IMR-90 (cell line): ENCODE results near the gene MFAP3L. TPM values are rescaled to one million over a fixed set of nuclear protein-coding genes. Genes with fewer than 3 reads are reported as not detected.

Source experiments
- ATAC-seq: fragments of 200-7000 bp; cut with Tn5 transposase; 2 replicates; pipeline ENCODE4 v1.9.1; 2020; ENCODE audit warnings: low read depth, mild to moderate bottlenecking, moderate library complexity
- BruUV-seq: library from RNA; stranded (reverse); fragments of 400-500 nt; replicated peaks from 2 replicates; lab custom pipeline; 2021; lab: Mats Ljungman, UMichigan
- CTCF ChIA-PET: fragments of 300-600 bp; formaldehyde crosslinking; extraction: SDS; loops from one replicate; lab custom pipeline; 2021; ENCODE audit warnings: antibody characterized with exemption; lab: Yijun Ruan, JAX
- POLR2A ChIA-PET: fragments of 300-600 bp; sonication (Branson Sonifier 250); formaldehyde crosslinking; loops from one replicate; lab custom pipeline; 2022; ENCODE audit warnings: antibody characterized with exemption; ENCODE audit not compliant: unreplicated experiment; lab: Charles Lee
- DNase-seq: peaks from one replicate; pipeline ENCODE4 v3.0.0; 2013
- H2AFZ ChIP-seq: replicated peaks from 2 replicates; pipeline ENCODE3; 2013; ENCODE audit warnings: low read length, mild to moderate bottlenecking; ENCODE audit not compliant: poor library complexity
- H2AK5ac ChIP-seq: 2 replicates; pipeline ENCODE4 v1.6.1; 2013; ENCODE audit warnings: low read depth, low read length, inconsistent platforms
- H2AK9ac ChIP-seq: replicated peaks from 2 replicates; pipeline ENCODE3; 2013; ENCODE audit warnings: mild to moderate bottlenecking, low read depth, low read length, moderate library complexity; ENCODE audit not compliant: poor library complexity
- H2BK120ac ChIP-seq: 2 replicates; pipeline ENCODE4 v1.6.1; 2013; ENCODE audit warnings: low read depth, low read length, inconsistent platforms
- H2BK15ac ChIP-seq: 3 replicates; pipeline ENCODE4 v1.6.1; 2013; ENCODE audit warnings: low read depth, low read length, inconsistent platforms
- H2BK20ac ChIP-seq: 2 replicates; pipeline ENCODE4 v1.6.1; 2013; ENCODE audit warnings: low read depth, mild to moderate bottlenecking, inconsistent platforms, low read length, moderate library complexity
- H2BK5ac ChIP-seq: 2 replicates; pipeline ENCODE4 v1.6.1; 2013; ENCODE audit warnings: mild to moderate bottlenecking, low read depth, low read length, inconsistent platforms; ENCODE audit not compliant: poor library complexity, severe bottlenecking
- H3K14ac ChIP-seq: replicated peaks from 2 replicates; pipeline ENCODE4 v1.6.1; 2013; ENCODE audit warnings: low read depth, low read length, inconsistent platforms
- H3K18ac ChIP-seq: 2 replicates; pipeline ENCODE4 v1.6.1; 2013; ENCODE audit warnings: low read depth, low read length, control low read depth
- H3K23ac ChIP-seq: 2 replicates; pipeline ENCODE4 v1.6.1; 2013; ENCODE audit warnings: low read depth, low read length, inconsistent platforms
- H3K27ac ChIP-seq: 2 replicates; pipeline ENCODE4 v1.5.1; 2013; ENCODE audit warnings: mild to moderate bottlenecking, control low read depth, low read length; ENCODE audit not compliant: insufficient read depth
- H3K27me3 ChIP-seq: 2 replicates; pipeline ENCODE4 v1.6.1; 2013; ENCODE audit warnings: low read length; ENCODE audit not compliant: control insufficient read depth, insufficient read depth
- H3K36me3 ChIP-seq: 2 replicates; pipeline ENCODE4 v1.6.1; 2013; ENCODE audit warnings: low read length, mixed read lengths; ENCODE audit not compliant: control insufficient read depth, insufficient read depth
- H3K4ac ChIP-seq: 2 replicates; pipeline ENCODE4 v1.6.1; 2013; ENCODE audit warnings: low read depth, low read length, inconsistent platforms
- H3K4me1 ChIP-seq: 2 replicates; pipeline ENCODE4 v1.6.1; 2013; ENCODE audit warnings: low read length, mixed read lengths; ENCODE audit not compliant: control insufficient read depth, insufficient read depth
- H3K4me2 ChIP-seq: 2 replicates; pipeline ENCODE4 v1.6.1; 2013; ENCODE audit warnings: low read depth, mild to moderate bottlenecking, control low read depth, low read length, moderate library complexity
- H3K4me3 ChIP-seq: 2 replicates; pipeline ENCODE4 v1.5.1; 2013; ENCODE audit warnings: low read depth, mild to moderate bottlenecking, control low read depth, low read length, moderate library complexity; ENCODE audit not compliant: insufficient read depth
- H3K56ac ChIP-seq: 2 replicates; pipeline ENCODE4 v1.6.1; 2013; ENCODE audit warnings: low read length, inconsistent platforms; ENCODE audit not compliant: insufficient read depth; ENCODE audit errors: extremely low read depth
- H3K79me1 ChIP-seq, 2 experiments: 2 replicates each; pipeline ENCODE4 v1.6.1; 2013; ENCODE audit warnings: low read length in 2 of 2, inconsistent platforms in 1 of 2, low read depth in 1 of 2
- H3K9ac ChIP-seq: 2 replicates; pipeline ENCODE4 v1.6.1; 2013; ENCODE audit warnings: low read depth, low read length, control low read depth
- H3K9me1 ChIP-seq: 2 replicates; pipeline ENCODE4 v1.6.1; 2013; ENCODE audit warnings: low read length, inconsistent platforms; ENCODE audit not compliant: insufficient read depth
- H3K9me3 ChIP-seq: 2 replicates; pipeline ENCODE4 v1.6.1; 2013; ENCODE audit warnings: low read length; ENCODE audit not compliant: control insufficient read depth, insufficient read depth
- H4K20me1 ChIP-seq: 2 replicates; pipeline ENCODE4 v1.6.1; 2013; ENCODE audit warnings: low read length, inconsistent platforms; ENCODE audit not compliant: insufficient read depth
- H4K5ac ChIP-seq: 2 replicates; pipeline ENCODE4 v1.6.1; 2013; ENCODE audit warnings: mild to moderate bottlenecking, low read depth, low read length, control low read depth
- H4K8ac ChIP-seq, 2 experiments: 2 replicates each; pipeline ENCODE4 v1.6.1; 2013; ENCODE audit warnings: low read depth in 2 of 2, low read length in 2 of 2, control low read depth in 1 of 2, inconsistent platforms in 1 of 2
- H4K91ac ChIP-seq: 2 replicates; pipeline ENCODE4 v1.6.1; 2013; ENCODE audit warnings: low read depth, low read length, inconsistent platforms; ENCODE audit not compliant: insufficient read depth
- CTCF ChIP-seq: conservative IDR thresholded peaks from 2 replicates; pipeline ENCODE4 v1.5.1; 2012; ENCODE audit warnings: mild to moderate bottlenecking, low read depth, low read length, improper control_type of control experiment
- WGBS, 2 experiments: methylation state at CpG; one replicate each; pipeline versions ENCODE4 v1.1.5 to v1.1.7; 2013; ENCODE audit warnings: missing lambda C conversion rate in 2 of 2; ENCODE audit not compliant: insufficient read length in 1 of 2; ENCODE audit errors: extremely low coverage in 2 of 2; 5-methylcytosine and 5-hydroxymethylcytosine counted together
- dilution Hi-C: fragments of 300-500 bp; cut with HindIII; formaldehyde crosslinking; loops from one replicate; pipeline ENCODE4 v1.14.3; 2018; ENCODE audit warnings: low sequenced_read_pairs; ENCODE audit not compliant: unreplicated experiment
- in situ Hi-C: fragments of 300-500 bp; cut with MboI; formaldehyde crosslinking; loops from 3 replicates; pipeline ENCODE4 v1.14.3; 2019; ENCODE audit warnings: low sequenced_read_pairs, inconsistent platforms, mixed read lengths
- intact Hi-C: fragments of 100-400 bp; cut with micrococcal nuclease; formaldehyde crosslinking; loops from 2 replicates; pipeline ENCODE4 v1.10.0; 2022
- polyA plus RNA-seq, 3 experiments: library from polyadenylated mRNA; depleted of rRNA; stranded (reverse); fragments of >200 nt; gene quantifications; 2 replicates each; pipeline ENCODE4 v1.2.3, GENCODE V29; 2012; ENCODE audit warnings: low replicate concordance in 1 of 3
- total RNA-seq: library from RNA; depleted of rRNA; stranded (reverse); fragments of >200 nt; gene quantifications from 2 replicates; pipeline ENCODE4 v1.2.3, GENCODE V29; 2012

The MFAP3L gene
- total and polyA plus RNA-seq, 2 of the 4 experiments (the other 2 are of a cell fraction): 0.22 to 0.36 TPM

GRCh38 chr4:170008801-170009200 lies 17.4 kb downstream of the MFAP3L start:
- H2BK15ac ChIP-seq: no peak overlapping the region
- no peak for TF ChIP-seq CTCF
- H3K9me1 ChIP-seq: no peaks in the 10 kb centered on the region
- H3K79me1 ChIP-seq: no peaks in the 10 kb centered on the region
- CTCF ChIA-PET: no interaction called here
- ATAC-seq (no peak), DNase-seq (no peak)
- H4K91ac ChIP-seq: no peak overlapping the region
- H3K56ac ChIP-seq: no peak overlapping the region
- in situ Hi-C loops (no loop called here), dilution Hi-C loops (no loop called here), intact Hi-C loops (no loop called here)
- H3K4ac ChIP-seq: no peak overlapping the region
- no peaks in the 10 kb centered on the region for H3K36me3 ChIP-seq
- no peak overlapping the region for H3K14ac ChIP-seq
- POLR2A ChIA-PET: no interaction called here
- no peak overlapping the region for H3K4me3 ChIP-seq
- H2BK20ac ChIP-seq: no peak overlapping the region
- no CpG with 5 or more reads among the region's 10 CpGs for WGBS, 2 experiments
- H2BK5ac ChIP-seq: no peak overlapping the region
- H3K4me2 ChIP-seq: no peak overlapping the region
- no peaks in the 10 kb centered on the region for H3K4me1 ChIP-seq
- H4K20me1 ChIP-seq: no peaks in the 10 kb centered on the region
- no TSS peak for BruUV-seq
- H3K9me3 ChIP-seq: no peaks in the 10 kb centered on the region
- no peak overlapping the region for H2AFZ ChIP-seq
- no peak overlapping the region for H3K18ac ChIP-seq
- no peak overlapping the region for H4K5ac ChIP-seq
- H2AK9ac ChIP-seq: no peak overlapping the region
- no peaks in the 10 kb centered on the region for H3K27me3 ChIP-seq
- H2AK5ac ChIP-seq: no peak overlapping the region
- H4K8ac ChIP-seq: no peak overlapping the region
- H2BK120ac ChIP-seq: no peak overlapping the region
- H3K27ac ChIP-seq: no peak overlapping the region
- no peak overlapping the region for H3K23ac ChIP-seq
- H3K9ac ChIP-seq: no peak overlapping the region
